Measurements from ENCODE around the gene PLXNA4. TPM values are rescaled to one million over a fixed set of nuclear protein-coding genes. Genes with fewer than 3 reads are reported as not detected.

Gene PLXNA4
- polyA plus RNA-seq, 1 donor (not counting 4 experiments of a cell fraction or from before 2014, with no cell fraction given): 0.01 TPM

- no peak overlapping the region for H3K27ac ChIP-seq (ENCODE audit: control insufficient read depth, insufficient read depth, low read length)
- no peaks in the 10 kb centered on the region for H3K36me3 ChIP-seq (ENCODE audit: control insufficient read depth in 2 of 2, extremely low read depth in 1 of 2, insufficient read depth in 2 of 2, low read length in 2 of 2)
- no peak for FAIRE-seq
- no peaks in the 10 kb centered on the region for H3K79me2 ChIP-seq (ENCODE audit: control insufficient read depth, insufficient read depth, low read length)
- no peak overlapping the region for H3K4me3 ChIP-seq (ENCODE audit: control insufficient read depth in 2 of 3, extremely low read depth in 1 of 3, insufficient read depth in 2 of 3, low read depth in 1 of 3, low read length in 3 of 3)
- DNase-seq (ENCODE audit: low read depth, low spot score): no peak
- no peak overlapping the region for H3K9ac ChIP-seq (ENCODE audit: control insufficient read depth, extremely low read depth, insufficient read depth, low read length)
- H3K9me3 ChIP-seq (ENCODE audit: control insufficient read depth, low read depth, low read length): no peaks in the 10 kb centered on the region
- dilution Hi-C loops (cut with MboI; ENCODE audit: extremely low pct_ligation_motif_present, low sequenced_read_pairs): no loop called here
- H3K4me1 ChIP-seq (ENCODE audit: control insufficient read depth, extremely low read depth, insufficient read depth, low read length): no peaks in the 10 kb centered on the region
- TF ChIP-seq CTCF (optimal IDR thresholded peaks at IDR 0.05 in 1 of 3, IDR thresholded peaks at IDR 0.05 in 1 of 3, conservative IDR thresholded peaks at IDR 0.05 in 1 of 3; ENCODE audit: extremely low read depth in 1 of 3, insufficient read depth in 2 of 3, low read length in 3 of 3) (no peak), EZH2 (IDR thresholded peaks at IDR 0.05; ENCODE audit: low read length) (no peak)
- no peak overlapping the region for H2AFZ ChIP-seq (ENCODE audit: control insufficient read depth, low read length)
- no peaks in the 10 kb centered on the region for H3K9me1 ChIP-seq (ENCODE audit: control insufficient read depth, extremely low read depth, insufficient read depth, low read length)
- no peak overlapping the region for H3K4me2 ChIP-seq (ENCODE audit: control insufficient read depth, extremely low read depth, insufficient read depth, low read depth, low read length)
- H3K27me3 ChIP-seq (ENCODE audit: control insufficient read depth, extremely low read depth, insufficient read depth, low read length): peaks cover 15% of the 10 kb centered on the region
- no peaks in the 10 kb centered on the region for H4K20me1 ChIP-seq (ENCODE audit: control insufficient read depth, extremely low read depth, insufficient read depth, low read length)
Observed at GRCh38 chr7:132333301-132333700, 243.0 kb downstream of the PLXNA4 start.

GRCh38 chr7:132328760-132329159 lies 247.5 kb downstream of the PLXNA4 start:
- Histone ChIP-seq H3K79me2 (ENCODE audit: control insufficient read depth, insufficient read depth, low read length) (no peaks in the 10 kb centered on the region), H2AFZ (ENCODE audit: control insufficient read depth, low read length) (no peak overlapping the region), H3K27me3 (ENCODE audit: control insufficient read depth, extremely low read depth, insufficient read depth, low read length) (peaks cover 43% of the 10 kb centered on the region), H3K4me2 (ENCODE audit: control insufficient read depth, extremely low read depth, insufficient read depth, low read depth, low read length) (no peak overlapping the region), H3K9me3 (ENCODE audit: control insufficient read depth, low read depth, low read length) (no peaks in the 10 kb centered on the region), H3K4me1 (ENCODE audit: control insufficient read depth, extremely low read depth, insufficient read depth, low read length) (no peaks in the 10 kb centered on the region), H4K20me1 (ENCODE audit: control insufficient read depth, extremely low read depth, insufficient read depth, low read length) (no peaks in the 10 kb centered on the region), H3K27ac (ENCODE audit: control insufficient read depth, insufficient read depth, low read length) (no peak overlapping the region), H3K4me3 (ENCODE audit: control insufficient read depth in 2 of 3, extremely low read depth in 1 of 3, insufficient read depth in 2 of 3, low read depth in 1 of 3, low read length in 3 of 3) (no peak overlapping the region), H3K9me1 (ENCODE audit: control insufficient read depth, extremely low read depth, insufficient read depth, low read length) (no peaks in the 10 kb centered on the region), H3K36me3 (ENCODE audit: control insufficient read depth in 2 of 2, extremely low read depth in 1 of 2, insufficient read depth in 2 of 2, low read length in 2 of 2) (no peaks in the 10 kb centered on the region), H3K9ac (ENCODE audit: control insufficient read depth, extremely low read depth, insufficient read depth, low read length) (no peak overlapping the region)
- DNase-seq (ENCODE audit: low read depth, low spot score) (no peak), FAIRE-seq (no peak)
- dilution Hi-C loops (cut with MboI; ENCODE audit: extremely low pct_ligation_motif_present, low sequenced_read_pairs): no loop called here
- TF ChIP-seq CTCF (optimal IDR thresholded peaks at IDR 0.05 in 1 of 3, IDR thresholded peaks at IDR 0.05 in 1 of 3, conservative IDR thresholded peaks at IDR 0.05 in 1 of 3; ENCODE audit: extremely low read depth in 1 of 3, insufficient read depth in 2 of 3, low read length in 3 of 3) (no peak), EZH2 (IDR thresholded peaks at IDR 0.05; ENCODE audit: low read length) (no peak)

Data from keratinocyte (primary cell).